ENCODE data around the gene AVPR2.

The AVPR2 gene

GRCh38 chrX:153917869-153918268 is 13.4 kb downstream of the AVPR2 start:
- TF ChIP-seq CTCF (IDR thresholded peaks at IDR 0.05; ENCODE audit: unreplicated experiment in 3 of 3), result no peak
- H3K27ac Mint-ChIP-seq, result no peak overlapping the region
- peaks cover 20% of the 10 kb centered on the region for H3K9me3 Mint-ChIP-seq
- H3K36me3 Mint-ChIP-seq (ENCODE audit: low read depth), result no peaks in the 10 kb centered on the region
- no peaks in the 10 kb centered on the region for H3K27me3 Mint-ChIP-seq (ENCODE audit: low read depth)
- H3K4me3 Mint-ChIP-seq, result no peak overlapping the region
- H3K4me1 Mint-ChIP-seq, result peaks cover 5% of the 10 kb centered on the region

GRCh38 chrX:153919281-153919680 is 14.8 kb downstream of the AVPR2 start:
- H3K36me3 Mint-ChIP-seq (ENCODE audit: low read depth), result no peaks in the 10 kb centered on the region
- TF ChIP-seq CTCF (IDR thresholded peaks at IDR 0.05; ENCODE audit: unreplicated experiment in 3 of 3), result no peak
- no peaks in the 10 kb centered on the region for H3K27me3 Mint-ChIP-seq (ENCODE audit: low read depth)
- peaks cover 8% of the 10 kb centered on the region for H3K4me1 Mint-ChIP-seq
- H3K4me3 Mint-ChIP-seq, result no peak overlapping the region
- no peak overlapping the region for H3K27ac Mint-ChIP-seq
- H3K9me3 Mint-ChIP-seq, result peaks cover 17% of the 10 kb centered on the region

- H3K4me1 Mint-ChIP-seq, result peaks cover 15% of the 10 kb centered on the region
- no peak overlapping the region for H3K4me3 Mint-ChIP-seq
- H3K9me3 Mint-ChIP-seq, result peaks cover 12% of the 10 kb centered on the region
- H3K36me3 Mint-ChIP-seq (ENCODE audit: low read depth), result no peaks in the 10 kb centered on the region
- H3K27ac Mint-ChIP-seq, result no peak overlapping the region
- no peak for TF ChIP-seq CTCF (IDR thresholded peaks at IDR 0.05; ENCODE audit: unreplicated experiment in 3 of 3)
- peaks cover 3% of the 10 kb centered on the region for H3K27me3 Mint-ChIP-seq (ENCODE audit: low read depth)
These were observed 16.1 kb downstream of the AVPR2 start for GRCh38 chrX:153920546-153920945.

- Mint-ChIP-seq H3K27ac (no peak overlapping the region), H3K27me3 (ENCODE audit: low read depth) (peaks cover 3% of the 10 kb centered on the region), H3K4me3 (no peak overlapping the region)
These were observed 16.6 kb downstream of the AVPR2 start for GRCh38 chrX:153921070-153921469.

GRCh38 chrX:153921511-153922446 is 17.3 kb downstream of the AVPR2 start:
- Mint-ChIP-seq H3K9me3 (peaks cover 10% of the 10 kb centered on the region), H3K27ac (peak overlapping the region in 1 of 3 experiments; percentile 19), H3K27me3 (ENCODE audit: low read depth) (peaks cover 3% of the 10 kb centered on the region), H3K36me3 (ENCODE audit: low read depth) (no peaks in the 10 kb centered on the region), H3K4me1 (peaks cover 15% of the 10 kb centered on the region), H3K4me3 (no peak overlapping the region)
- TF ChIP-seq CTCF (IDR thresholded peaks at IDR 0.05; ENCODE audit: unreplicated experiment in 3 of 3), result no peak

More at GRCh38 chrX:153921070-153921469, 16.6 kb downstream of the AVPR2 start:
- H3K9me3 Mint-ChIP-seq, result peaks cover 12% of the 10 kb centered on the region
- H3K4me1 Mint-ChIP-seq, result peaks cover 15% of the 10 kb centered on the region
- TF ChIP-seq CTCF (IDR thresholded peaks at IDR 0.05; ENCODE audit: unreplicated experiment in 3 of 3), result no peak
- H3K36me3 Mint-ChIP-seq (ENCODE audit: low read depth), result no peaks in the 10 kb centered on the region

Data from nephron (organoid).